Right lobe of liver (tissue), 6 donors: ENCODE results near the gene C1QTNF6. TPM values are rescaled to one million over a fixed set of nuclear protein-coding genes. Genes with fewer than 3 reads are reported as not detected.

Source experiments
- ATAC-seq, 4 donors: fragments of 200-7000 bp; cut with Tn5 transposase; one replicate each; pipeline ENCODE4 v1.9.1; 2020; ENCODE audit warnings: mild to moderate bottlenecking in 4 of 4, moderate library complexity in 4 of 4
- DNase-seq, 3 donors: peaks; one replicate each; pipeline ENCODE4 v3.0.0-alpha.2; 2020
- H3K27ac ChIP-seq, 3 donors: fragments of 200-600 bp; one replicate each; pipeline ENCODE4 v1.8.0; 2022
- H3K27me3 ChIP-seq, 2 donors: fragments of 200-600 bp; one replicate each; pipeline ENCODE4 v1.8.0; 2022
- H3K36me3 ChIP-seq, 4 donors: fragments of 200-600 bp; sonication (generic) in 1 of 4; one replicate each; pipeline versions ENCODE4 v1.5.1 to v1.8.0; 2017 to 2022; ENCODE audit warnings: control low read depth in 1 of 4
- H3K4me1 ChIP-seq, 4 donors: fragments of 200-600 bp; sonication (generic) in 1 of 4; one replicate each; pipeline versions ENCODE4 v1.5.1 to v1.8.0; 2017 to 2022; ENCODE audit warnings: control low read depth in 1 of 4
- H3K4me3 ChIP-seq, 3 donors: fragments of 200-600 bp; one replicate each; pipeline ENCODE4 v1.8.0; 2022
- H3K9me3 ChIP-seq, 4 donors: fragments of 200-600 bp; sonication (generic) in 1 of 4; one replicate each; pipeline versions ENCODE4 v1.5.1 to v1.8.0; 2017 to 2022; ENCODE audit warnings: control low read depth in 1 of 4
- CTCF ChIP-seq, 4 donors: fragments of 200-600 bp in 3 of 4; fragments of 450-650 bp in 1 of 4; IDR thresholded peaks; one replicate each; pipeline versions ENCODE4 v1.5.1 to v1.8.0; 2016 to 2022; ENCODE audit warnings: antibody characterized with exemption in 4 of 4, mild to moderate bottlenecking in 2 of 4
- POLR2A ChIP-seq: fragments of 450-650 bp; IDR thresholded peaks from one replicate; pipeline ENCODE4 v1.6.1; 2017; ENCODE audit warnings: antibody characterized with exemption, mild to moderate bottlenecking
- WGBS: methylation state at CpG from one replicate; pipeline ENCODE4 v1.1.6; 2018; ENCODE audit warnings: low coverage, low lambda C conversion rate; ENCODE audit not compliant: insufficient coverage; ENCODE audit errors: missing lambda C conversion rate; 5-methylcytosine and 5-hydroxymethylcytosine counted together
- intact Hi-C, 2 donors: fragments of 100-400 bp; cut with DNase I; formaldehyde crosslinking; loops; one replicate each; pipeline versions ENCODE4 v1.11.2 to v1.14.1; 2022
- total RNA-seq, 6 experiments: library from RNA; depleted of rRNA in 2 of 6; stranded (reverse); fragments of >200 nt in 2 of 6; fragmentation: NEBNext Ultra II Directional in 3 of 6; extraction: Animal tissue kit (Norgen Biotek cat#: 25700) in 3 of 6; gene quantifications; one replicate each; pipeline versions ENCODE4 v1.1.0 to v1.2.4, GENCODE V29; 2016 to 2023
- donor health status: DM: no; HTN: yes; CAD: no.
- donor health status: DM: no; HTN: no; CAD: no.
- donor health status: DM: no; HTN: no; CAD: no.
- donor health status: DM: no; HTN: yes; CAD: no.
- donor health status: DM: no; HTN: yes; CAD: no.

Gene C1QTNF6
- total RNA-seq, 6 experiments from 2014 or later = 3.3 to 12.6 (median 6.3) TPM

GRCh38 chr22:37205046-37205445 lies 17.0 kb upstream of the C1QTNF6 start:
- DNase-seq (peak in 2 of 3 donors; percentile 8 to 30), ATAC-seq (no peak)
- Histone ChIP-seq H3K4me1 (peaks cover 0 to 6% (median 3%) of the 10 kb centered on the region in 4 donors), H3K27ac (no peak overlapping the region), H3K36me3 (no peaks in the 10 kb centered on the region), H3K4me3 (no peak overlapping the region), H3K9me3 (no peaks in the 10 kb centered on the region), H3K27me3 (no peaks in the 10 kb centered on the region)
- WGBS = 57% methylated on average over 2 of the region's 5 CpGs
- intact Hi-C loops = loop anchor here in 1 of 2 donors (10.0 kb wide), 1 partner anchor 140 kb away; no protein-coding TSS in a partner anchor
- TF ChIP-seq POLR2A (no peak), CTCF (IDR thresholded peaks at IDR 0.05) (no peak)

- no peak overlapping the region for H3K4me3 ChIP-seq
- no peaks in the 10 kb centered on the region for H3K9me3 ChIP-seq
- ATAC-seq = no peak
- no peaks in the 10 kb centered on the region for H3K27me3 ChIP-seq
- TF ChIP-seq POLR2A (no peak), CTCF (IDR thresholded peaks at IDR 0.05) (no peak)
- intact Hi-C loops = loop anchor here in 1 of 2 donors (5.0 to 10.0 kb wide), 2 partner anchors 42 to 139 kb away; no protein-coding TSS in a partner anchor
- 62% methylated on average over 3 of the region's 5 CpGs for WGBS
- peaks cover 0 to 12% (median 6%) of the 10 kb centered on the region in 4 donors for H3K4me1 ChIP-seq
- no peaks in the 10 kb centered on the region for H3K36me3 ChIP-seq
- peak in 1 of 3 donors; percentile 7 for DNase-seq
- H3K27ac ChIP-seq = no peak overlapping the region
These were observed 16.1 kb upstream of the C1QTNF6 start for GRCh38 chr22:37204045-37204655.

- ATAC-seq = no peak
- Histone ChIP-seq H3K4me3 (no peak overlapping the region), H3K4me1 (peaks cover 0 to 12% (median 6%) of the 10 kb centered on the region in 4 donors), H3K36me3 (no peaks in the 10 kb centered on the region), H3K9me3 (no peaks in the 10 kb centered on the region), H3K27ac (no peak overlapping the region), H3K27me3 (no peaks in the 10 kb centered on the region)
- TF ChIP-seq POLR2A (no peak), CTCF (IDR thresholded peaks at IDR 0.05) (no peak)
- intact Hi-C loops = loop anchor here in 1 of 2 donors (5.0 to 10.0 kb wide), 2 partner anchors 41 to 139 kb away; no protein-coding TSS in a partner anchor
- peak in 2 of 3 donors; percentile 20 to 53 for DNase-seq
- WGBS = 53% methylated on average over 3 of the region's 16 CpGs
These were observed 15.5 kb upstream of the C1QTNF6 start for GRCh38 chr22:37203354-37204044.

- Histone ChIP-seq H3K27ac (no peak overlapping the region), H3K4me1 (peaks cover 0 to 19% (median 9%) of the 10 kb centered on the region in 4 donors), H3K27me3 (no peaks in the 10 kb centered on the region), H3K4me3 (no peak overlapping the region), H3K9me3 (no peaks in the 10 kb centered on the region), H3K36me3 (no peaks in the 10 kb centered on the region)
- 90% methylated on average over 2 of the region's 10 CpGs for WGBS
- intact Hi-C loops = loop anchor here in 1 of 2 donors (5.0 to 10.0 kb wide), 2 partner anchors 40 to 138 kb away; no protein-coding TSS in a partner anchor
- no peak for TF ChIP-seq POLR2A
- no peak for TF ChIP-seq CTCF (IDR thresholded peaks at IDR 0.05)
- ATAC-seq = no peak
- DNase-seq = peak in 2 of 3 donors; percentile 17 to 39
These were observed 14.7 kb upstream of the C1QTNF6 start for GRCh38 chr22:37202716-37203115.
